GM08714 (cell line): ENCODE measurements around the gene IKBKG.
"Not testable (repeated sequence)": the region's sequence is repeated elsewhere in the genome, so short reads cannot be mapped to it uniquely, and the experiment has no call there.

ENCODE experiments used
- H3K4me3 ChIP-seq: fragments of 200-500 bp; sonication (Bioruptor generic); 2 replicates; pipeline ENCODE4 v1.5.1; 2014; ENCODE audit warnings: mild to moderate bottlenecking, low read length, inconsistent platforms
- ZNF274 ChIP-seq: IDR thresholded peaks from 2 replicates; pipeline ENCODE4 v1.6.1; 2012; ENCODE audit warnings: mild to moderate bottlenecking, low read depth, low read length

Gene IKBKG

DNA sequence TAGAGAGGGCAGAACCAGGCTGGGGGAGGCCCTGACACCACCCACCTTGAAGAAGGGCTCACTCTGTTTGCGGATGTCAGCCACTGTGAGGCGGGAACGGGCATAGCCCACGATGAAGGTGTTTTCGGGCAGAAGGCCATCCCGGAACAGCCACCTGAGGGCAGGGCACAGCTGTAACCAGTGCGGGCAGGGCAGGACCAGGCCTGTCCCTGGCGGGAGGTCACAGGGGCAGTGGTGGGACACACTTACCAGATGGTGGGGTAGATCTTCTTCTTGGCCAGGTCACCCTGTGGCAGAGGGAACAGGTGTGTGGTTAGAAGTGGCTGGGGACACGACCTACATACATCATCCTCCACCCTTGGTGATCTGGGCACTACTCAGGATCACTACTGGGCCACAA, 11.5 kb upstream of the IKBKG start:
- no peak overlapping the region for H3K4me3 ChIP-seq
- TF ChIP-seq ZNF274, result no peak

DNA sequence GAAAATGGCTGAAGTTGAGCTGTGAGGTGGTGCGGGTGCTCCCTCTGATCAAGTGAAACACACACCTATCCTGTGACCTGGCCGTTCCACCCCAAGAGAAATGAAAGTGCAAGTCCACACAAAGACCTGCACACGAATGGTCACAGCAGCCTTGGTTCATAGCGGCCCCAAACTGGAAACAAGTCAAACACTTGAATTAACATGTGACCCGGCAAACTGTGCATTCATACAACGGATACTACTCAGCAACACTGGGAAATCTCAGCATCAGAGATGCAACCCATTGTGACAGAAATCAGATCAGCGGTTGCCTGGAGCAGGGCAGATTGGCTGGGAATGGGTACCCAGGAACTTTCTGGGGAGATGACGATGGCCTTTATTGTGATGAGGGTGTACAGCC, 8.3 kb upstream of the IKBKG start:
- no peak for TF ChIP-seq ZNF274
- no peak overlapping the region for H3K4me3 ChIP-seq

DNA sequence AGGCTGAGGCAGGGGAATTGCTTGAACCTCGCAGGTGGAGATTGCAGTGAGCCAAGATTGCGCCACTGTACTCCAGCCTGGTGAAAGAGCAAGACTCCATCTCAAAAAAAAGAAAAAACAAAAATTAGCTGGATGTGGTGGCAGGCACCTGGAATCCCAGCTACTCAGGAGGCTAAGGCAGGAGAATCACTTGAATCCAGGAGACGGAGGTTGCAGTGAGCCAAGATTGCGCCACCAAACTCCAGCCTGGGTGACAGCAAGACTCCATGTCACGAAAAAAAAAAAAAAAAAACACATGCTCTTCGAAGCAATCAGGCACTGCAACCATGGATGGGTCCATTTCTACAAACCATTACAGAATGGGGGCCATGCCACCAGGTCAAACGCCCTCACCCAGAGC, 7.1 kb upstream of the IKBKG start:
- H3K4me3 ChIP-seq, result not testable (repeated sequence)

DNA sequence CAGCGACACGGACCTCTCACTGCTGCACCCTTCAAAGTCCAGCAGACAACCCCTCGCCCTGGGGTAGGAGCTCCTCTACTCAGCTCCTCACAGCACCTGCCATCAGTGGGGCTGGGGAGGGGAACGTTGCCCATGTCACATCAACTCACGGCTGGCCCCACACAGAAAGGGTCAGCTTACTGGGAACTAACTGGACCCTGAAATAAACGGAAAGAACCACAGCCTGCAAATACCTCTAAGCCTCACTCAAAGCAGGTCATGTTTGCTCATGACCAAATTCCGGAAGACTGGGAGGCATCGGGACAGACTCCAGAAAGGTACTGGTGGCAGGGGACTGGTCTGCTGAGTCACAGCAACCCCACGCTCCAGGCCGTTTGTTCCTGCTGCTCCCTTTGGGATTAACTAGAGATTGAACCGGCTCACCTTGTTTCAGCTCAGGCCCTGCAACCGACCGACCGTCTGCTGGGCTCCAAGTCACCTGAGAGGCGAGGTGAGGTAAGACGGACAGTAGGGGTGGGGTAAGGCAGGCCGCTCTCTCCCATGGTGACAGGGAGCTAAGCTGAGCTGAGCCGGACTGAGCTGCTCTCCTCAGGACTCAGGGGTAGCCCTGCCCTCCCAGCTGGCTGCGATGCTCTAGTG, 6.4 kb upstream of the IKBKG start:
- no peak for TF ChIP-seq ZNF274
- H3K4me3 ChIP-seq, result no peak overlapping the region

DNA sequence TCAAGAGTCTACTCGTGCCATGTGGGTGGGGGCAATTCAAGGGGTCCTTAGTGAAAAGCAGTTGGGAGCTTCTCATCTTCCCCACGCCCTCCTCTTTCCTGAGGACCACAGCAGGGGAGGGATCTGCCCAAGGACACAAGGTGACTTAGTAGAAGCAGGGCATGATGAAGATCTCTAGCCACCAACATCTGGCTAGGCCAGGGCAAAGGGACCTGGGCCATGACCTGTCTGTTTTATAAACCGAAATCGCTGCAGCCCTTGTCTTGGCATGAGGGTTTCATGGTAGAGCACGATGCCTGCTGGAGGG, 5.9 kb upstream of the IKBKG start:
- no peak overlapping the region for H3K4me3 ChIP-seq
- TF ChIP-seq ZNF274, result no peak

DNA sequence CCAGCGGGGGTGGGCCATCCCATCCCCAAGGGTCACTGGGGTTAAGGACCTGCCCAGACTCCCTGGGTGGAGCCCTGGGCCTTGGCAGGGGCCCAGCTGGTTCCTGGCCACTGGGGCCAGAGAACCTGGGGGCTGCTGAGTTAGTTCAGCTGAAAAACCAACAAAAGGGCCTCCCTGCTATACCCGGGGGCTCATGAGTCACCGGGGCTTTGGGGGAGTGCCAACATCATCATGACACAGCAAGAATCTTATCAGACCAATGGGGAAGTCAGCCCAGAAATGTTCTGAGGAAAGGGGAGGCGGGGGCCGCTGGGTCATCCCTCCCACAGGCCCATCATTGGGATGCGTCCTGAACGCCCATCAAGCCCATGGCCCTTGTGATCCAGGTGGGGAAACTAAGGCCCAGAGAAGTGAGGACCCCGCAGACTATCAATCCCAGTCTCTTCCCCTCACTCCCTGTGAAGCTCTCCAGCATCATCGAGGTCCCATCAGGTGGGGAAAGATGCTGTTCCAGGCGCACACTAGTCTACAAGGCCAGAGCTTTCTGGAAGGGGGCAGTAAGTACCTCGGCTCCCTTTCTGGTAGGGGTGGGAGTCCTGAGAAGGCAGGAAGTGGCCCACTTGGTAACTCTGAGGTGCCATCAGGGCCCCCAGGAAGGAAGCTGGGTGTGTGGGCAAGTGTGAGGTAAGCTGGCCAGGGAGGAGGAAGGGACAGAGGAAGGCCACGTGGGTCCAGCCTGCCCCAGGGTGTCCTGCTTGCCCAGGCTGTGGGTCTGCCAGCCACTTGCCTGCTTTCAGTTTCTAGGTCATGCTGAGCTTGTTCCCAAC, 5.3 kb upstream of the IKBKG start:
- H3K4me3 ChIP-seq, result no peak overlapping the region
- no peak for TF ChIP-seq ZNF274

DNA sequence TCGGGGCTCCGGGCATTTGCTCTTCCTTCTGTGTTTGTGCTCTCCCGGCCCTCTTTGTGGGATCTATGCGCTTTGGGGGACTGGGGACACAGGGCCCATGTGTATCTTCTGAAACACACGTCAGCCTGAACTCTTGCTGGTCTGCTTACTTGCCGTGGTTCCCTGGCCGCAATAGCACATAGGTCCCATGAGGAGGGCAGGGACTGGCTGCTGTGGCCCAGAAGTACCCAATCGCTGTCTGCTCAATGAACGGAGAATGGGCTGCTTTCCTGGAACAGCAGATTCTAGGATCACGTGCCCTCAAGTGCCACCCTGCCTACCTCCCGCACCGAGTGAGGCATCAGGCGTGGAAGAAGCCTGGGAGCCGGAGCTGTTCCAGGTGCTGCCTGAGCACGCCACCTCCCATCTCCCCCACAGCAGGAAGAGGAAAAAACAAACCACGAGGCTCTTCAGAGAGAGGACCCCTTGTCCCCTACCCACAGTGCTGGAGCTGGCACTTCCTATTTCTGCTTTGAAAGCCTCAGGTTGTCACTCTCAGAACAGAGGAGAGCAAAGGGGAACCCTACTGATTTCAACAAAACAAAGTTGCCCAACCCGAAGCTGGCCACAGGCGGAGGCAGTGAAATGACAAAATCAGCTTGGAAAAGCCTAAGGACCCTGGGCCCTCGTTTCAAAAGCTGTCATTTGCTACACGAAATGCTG, 4.5 kb upstream of the IKBKG start:
- H3K4me3 ChIP-seq, result no peak overlapping the region
- no peak for TF ChIP-seq ZNF274

DNA sequence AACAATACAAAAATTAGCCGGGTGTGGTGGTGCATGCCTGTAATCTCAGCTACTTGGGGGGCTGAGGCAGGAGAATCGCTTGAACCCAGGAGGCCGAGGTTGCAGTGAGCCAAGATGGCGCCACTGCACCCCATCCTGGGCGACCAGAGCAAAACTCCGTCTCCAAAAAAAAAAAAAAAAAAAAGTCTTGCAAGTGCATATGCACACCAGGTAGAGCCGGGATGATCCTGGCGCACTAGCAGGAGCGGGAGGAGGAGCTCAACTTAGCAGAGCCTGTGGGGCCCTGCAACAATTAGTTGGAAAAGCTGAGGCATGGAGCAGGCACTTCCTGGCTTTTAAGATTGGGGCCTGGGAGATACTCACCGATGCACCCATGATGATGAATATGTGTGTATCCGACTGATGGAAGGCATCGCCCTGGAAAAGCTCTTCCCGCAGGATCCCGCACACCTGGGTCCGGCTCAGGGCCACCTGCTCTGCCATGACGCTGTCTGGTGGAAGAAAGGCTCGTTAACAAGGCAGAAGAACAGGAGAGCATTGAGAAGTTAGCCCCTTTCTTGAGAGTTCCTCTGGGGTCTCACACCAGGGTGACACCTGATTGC, 1.6 kb upstream of the IKBKG start:
- H3K4me3 ChIP-seq, result peak overlapping the region; percentile 67; the same call in 1 of the 2 replicates
- TF ChIP-seq ZNF274, result no peak

DNA sequence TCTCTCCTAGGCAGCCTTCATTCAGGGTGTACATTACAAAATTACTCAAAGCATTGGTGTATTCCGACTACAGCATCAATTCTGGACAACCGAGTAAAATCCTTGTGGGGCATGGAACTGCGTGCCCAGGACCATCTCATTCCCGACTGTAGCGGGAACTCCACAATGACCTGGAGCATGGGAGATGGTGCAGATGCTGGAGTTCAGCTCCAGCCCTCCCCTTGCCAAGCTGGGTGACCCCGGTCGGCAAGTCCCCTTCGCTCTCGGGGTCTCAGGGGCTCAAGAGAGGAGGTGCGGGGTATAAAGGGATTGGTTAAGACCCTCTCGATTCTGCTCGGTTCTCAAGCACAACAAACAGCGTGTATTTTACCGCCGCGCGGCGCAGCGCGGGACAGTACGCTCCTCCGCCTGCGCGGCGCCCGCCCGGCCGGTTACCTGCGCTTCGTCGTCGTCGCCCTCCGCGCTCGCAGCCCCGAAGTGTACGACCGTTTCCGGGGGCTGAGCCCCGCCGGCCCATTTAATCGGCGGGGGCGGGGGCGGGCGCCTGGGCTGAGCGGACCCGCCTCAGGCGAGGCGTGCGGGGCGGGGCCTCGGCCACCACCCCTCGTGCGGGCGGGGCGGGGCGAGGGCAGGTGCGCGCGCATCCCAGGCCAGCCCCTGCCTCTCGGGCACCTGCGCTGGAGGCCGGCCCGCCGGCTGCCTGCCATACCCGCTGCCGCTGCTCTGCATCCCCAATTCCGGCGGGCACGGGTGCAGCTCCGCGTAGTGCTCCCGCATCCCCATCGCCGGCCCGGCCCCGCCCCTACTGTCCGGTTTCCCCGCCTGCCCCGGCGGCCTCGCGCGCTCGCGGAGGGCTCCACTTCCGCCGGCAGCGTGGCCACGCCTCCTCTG, 821 bp upstream of the IKBKG start, which contains the start of gene G6PD:
Gene G6PD, minus strand, starts transcription at position 493 of the 891 bp plus-strand sequence. CDS start 691 bp downstream, outside the sequence.
- H3K4me3 ChIP-seq, result peak within 1 kb of the TSS; percentile 99
- TF ChIP-seq ZNF274, result no peak

DNA sequence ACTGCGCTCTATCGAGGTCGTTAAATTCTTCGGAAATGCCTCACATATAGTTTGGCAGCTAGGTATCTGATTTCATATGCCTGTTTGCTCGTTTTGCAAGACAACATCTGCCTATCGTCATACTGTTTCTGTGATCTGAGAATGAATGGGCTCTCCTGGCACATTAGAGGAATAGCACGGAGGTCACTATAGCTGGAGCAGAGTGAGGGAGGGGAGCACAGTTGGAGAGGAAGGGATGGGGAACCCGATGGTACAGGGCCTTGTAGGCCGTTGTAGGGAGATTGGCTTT, 552 bp downstream of the IKBKG start:
- H3K4me3 ChIP-seq, result peak overlapping the region; percentile 99

DNA sequence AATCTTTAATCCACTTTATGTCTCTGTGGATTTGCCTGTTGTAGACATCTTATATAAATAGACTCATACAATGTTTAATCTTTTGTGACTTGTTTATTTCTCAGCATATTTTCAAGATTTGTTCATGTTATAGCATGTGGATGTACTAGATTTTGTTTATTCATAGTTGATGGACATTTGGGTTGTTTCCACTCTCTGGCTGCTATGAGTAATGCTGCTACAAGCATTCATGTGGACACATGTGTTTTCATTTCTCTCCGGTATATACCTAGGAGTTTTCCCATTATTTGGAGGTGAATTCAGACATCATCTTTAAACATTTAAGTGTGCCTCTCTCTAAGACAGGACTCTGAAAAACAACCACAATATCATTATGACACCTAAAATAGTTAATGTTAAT, 2.3 kb downstream of the IKBKG start:
- TF ChIP-seq ZNF274, result no peak
- no peak overlapping the region for H3K4me3 ChIP-seq

More for the DNA sequence above, 552 bp downstream of the IKBKG start:
- TF ChIP-seq ZNF274, result no peak

DNA sequence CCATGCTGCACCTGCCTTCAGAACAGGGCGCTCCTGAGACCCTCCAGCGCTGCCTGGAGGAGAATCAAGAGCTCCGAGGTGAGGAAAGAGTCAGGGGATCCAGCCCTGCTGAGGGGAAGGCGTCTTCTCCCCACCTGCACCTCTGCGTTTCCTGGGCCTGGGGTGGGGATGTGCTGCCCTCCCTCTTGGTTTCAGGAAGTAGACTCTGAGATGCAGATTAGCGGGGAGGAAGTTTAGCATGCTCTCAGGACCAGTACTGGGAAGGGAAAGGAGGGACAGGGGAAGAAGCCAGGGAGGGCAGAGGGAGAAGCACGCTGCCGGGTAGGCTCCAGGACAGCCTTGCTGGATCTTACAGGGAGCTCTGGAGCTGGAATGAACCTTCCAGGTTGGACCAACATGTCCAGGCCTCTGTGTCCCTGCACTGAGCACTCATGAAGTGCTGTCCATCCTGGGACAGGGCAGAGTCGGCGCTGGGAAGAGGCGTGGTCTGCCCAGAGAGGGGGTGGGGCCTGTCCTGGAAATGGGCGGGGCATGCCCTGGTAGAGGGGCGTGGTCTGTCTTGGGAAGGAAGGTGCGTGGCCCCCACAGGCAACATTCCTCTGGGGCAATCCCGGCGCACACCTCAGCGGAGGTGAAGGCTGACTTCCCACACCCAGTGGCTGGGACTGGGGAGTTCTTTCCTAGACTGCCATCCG, 4.8 kb downstream of the IKBKG start:
- H3K4me3 ChIP-seq, result not testable (repeated sequence)

DNA sequence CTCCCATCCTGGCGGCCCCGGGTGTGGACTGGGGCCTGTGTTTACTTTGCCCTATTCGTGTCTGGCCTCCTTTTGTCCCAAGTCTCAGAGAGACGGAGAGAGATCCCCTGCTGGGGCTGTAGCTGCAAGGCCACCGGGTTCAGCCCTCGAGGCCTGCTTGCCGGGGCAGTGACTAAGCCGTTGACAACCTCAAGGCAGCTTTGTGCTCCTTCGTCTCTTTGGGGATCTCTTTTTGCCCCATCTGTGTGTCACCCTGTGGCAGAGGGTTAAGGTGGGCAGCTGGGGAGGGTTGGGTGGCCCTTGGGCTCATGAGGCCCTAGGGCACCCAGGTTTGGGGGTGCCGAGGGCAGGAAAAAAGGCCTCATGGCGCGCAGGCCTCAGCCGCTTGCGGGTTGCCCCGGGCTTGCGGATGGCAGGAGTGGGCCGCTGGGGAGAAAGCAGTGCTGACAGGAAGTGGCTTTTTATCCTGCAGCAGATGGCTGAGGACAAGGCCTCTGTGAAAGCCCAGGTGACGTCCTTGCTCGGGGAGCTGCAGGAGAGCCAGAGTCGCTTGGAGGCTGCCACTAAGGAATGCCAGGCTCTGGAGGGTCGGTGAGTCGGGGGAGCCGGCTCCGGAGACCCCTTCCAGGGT, 10.8 kb downstream of the IKBKG start:
- H3K4me3 ChIP-seq, result not testable (repeated sequence)

DNA sequence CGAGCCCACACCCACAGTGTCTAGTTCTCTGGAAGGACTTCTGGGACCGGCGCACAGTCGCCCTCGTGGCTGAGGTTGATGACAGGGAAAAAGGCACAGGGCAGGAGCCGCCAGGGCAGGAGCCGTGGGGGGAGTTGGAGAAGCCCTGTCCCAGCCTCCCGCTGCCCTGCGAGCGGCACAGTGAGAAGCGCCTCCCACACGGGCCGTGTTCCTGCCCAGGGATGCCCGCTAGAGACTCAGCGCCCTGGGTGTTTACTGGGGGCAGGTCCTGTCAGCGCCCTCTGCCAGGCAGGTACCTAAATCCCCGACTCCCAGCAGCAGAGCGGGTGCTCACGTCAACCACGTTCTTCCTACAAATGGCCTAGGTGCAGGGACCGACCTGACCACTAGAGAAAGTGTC, 11.5 kb downstream of the IKBKG start:
- H3K4me3 ChIP-seq, result not testable (repeated sequence)

DNA sequence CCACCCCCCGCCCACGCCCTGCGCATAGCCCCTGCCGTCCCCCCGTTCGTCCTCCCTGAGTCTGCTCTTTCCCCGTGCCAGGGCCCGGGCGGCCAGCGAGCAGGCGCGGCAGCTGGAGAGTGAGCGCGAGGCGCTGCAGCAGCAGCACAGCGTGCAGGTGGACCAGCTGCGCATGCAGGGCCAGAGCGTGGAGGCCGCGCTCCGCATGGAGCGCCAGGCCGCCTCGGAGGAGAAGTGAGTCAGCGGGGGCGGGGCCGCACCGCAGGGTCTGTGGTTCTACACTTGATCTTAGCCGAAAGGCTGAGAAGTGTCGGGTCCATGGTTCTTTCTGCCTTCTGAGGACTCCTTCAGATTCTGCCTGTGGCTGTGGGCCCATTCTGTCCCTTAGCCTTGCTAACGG, 12.9 kb downstream of the IKBKG start:
- H3K4me3 ChIP-seq, result not testable (repeated sequence)

DNA sequence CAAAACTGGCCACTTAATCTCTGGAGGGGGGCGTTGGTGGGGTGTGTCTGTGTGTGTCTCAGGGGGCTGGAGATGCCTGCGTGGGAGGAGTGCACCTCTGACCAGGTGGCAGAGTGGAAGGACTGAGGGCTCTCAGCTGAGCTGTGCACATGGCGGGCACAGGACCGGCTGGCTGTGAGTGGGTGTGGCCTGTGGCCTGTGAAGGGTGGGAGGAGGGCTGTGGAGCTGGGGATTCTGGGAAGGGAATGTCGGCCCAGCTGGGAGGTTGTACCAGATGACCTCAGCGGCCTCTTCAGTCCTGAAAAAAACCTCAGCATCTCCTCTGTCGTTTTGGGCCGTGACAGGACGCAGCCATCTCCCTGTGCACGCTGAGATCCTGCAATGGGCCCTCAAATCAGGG, 14.9 kb downstream of the IKBKG start:
- not testable (repeated sequence) for H3K4me3 ChIP-seq

DNA sequence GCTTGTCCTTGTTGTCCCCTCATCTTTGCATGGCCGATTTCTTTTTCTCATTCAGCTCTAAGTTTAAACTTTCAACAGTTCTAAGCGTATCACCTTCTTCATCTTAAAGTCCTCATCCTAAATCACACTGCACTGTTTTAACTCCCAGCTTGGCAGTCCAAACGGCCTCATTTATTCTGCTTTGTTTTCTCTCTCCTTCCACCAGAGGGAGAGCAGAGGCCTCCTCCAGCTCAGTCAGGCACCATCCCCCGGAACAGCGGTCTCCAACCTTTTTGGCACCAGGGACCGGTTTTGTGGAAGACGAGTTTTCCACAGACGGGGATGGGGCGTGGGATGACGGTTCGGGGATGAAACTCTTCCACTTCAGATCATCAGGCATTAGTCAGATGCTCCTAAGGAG, 22.9 kb downstream of the IKBKG start:
- not testable (repeated sequence) for H3K4me3 ChIP-seq

DNA sequence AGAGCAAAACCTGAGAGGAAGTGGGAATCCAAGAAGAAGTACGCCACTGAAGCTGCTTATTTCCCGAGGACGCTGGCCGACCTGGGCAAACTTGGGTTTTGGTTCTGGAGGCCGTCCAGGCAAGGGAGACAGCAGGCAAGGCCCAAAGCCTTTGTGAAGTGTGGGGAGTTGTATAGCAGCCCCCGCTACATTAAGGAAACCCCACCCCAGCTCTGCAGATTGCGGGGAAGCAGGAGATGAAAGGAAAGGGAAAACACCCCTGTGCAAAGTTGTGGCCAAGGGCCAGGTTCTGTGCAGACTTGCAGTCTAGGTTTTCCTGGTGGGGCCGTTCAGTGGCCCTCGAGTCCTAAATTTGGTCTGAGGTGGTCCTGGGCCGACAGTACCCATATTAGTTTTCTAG, 25.6 kb downstream of the IKBKG start:
- not testable (repeated sequence) for H3K4me3 ChIP-seq

DNA sequence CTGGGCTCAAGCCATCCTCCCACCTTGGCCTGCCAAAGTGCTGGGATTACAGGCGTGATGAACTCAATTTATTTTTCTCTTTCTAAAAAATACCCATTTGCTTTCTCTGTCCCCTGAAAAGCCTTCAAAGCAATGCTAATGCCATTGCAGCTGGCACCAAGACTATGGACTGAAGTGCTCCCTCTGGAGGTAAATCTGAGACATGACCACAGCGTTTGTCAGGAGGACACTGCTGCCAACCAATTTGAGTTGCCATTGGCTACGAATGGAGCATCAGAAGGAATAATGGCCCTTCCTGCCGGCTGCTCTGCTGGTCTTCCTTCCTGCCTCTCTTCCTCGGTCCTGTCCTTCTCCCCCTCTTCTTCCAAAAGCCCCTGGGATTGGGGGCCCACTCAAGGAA, 27.7 kb downstream of the IKBKG start:
- H3K4me3 ChIP-seq, result not testable (repeated sequence)
